KOPT-K1 (cell line): ENCODE measurements around the gene OR6J1.
"Not testable (repeated sequence)": the region's sequence is repeated elsewhere in the genome, so short reads cannot be mapped to it uniquely, and the experiment has no call there.

Experiments
- H3K27ac ChIP-seq: fragments of 200-600 bp; sonication (generic); 2 replicates; pipeline ENCODE4 v1.5.1; 2016; ENCODE audit warnings: antibody characterized with exemption, mild to moderate bottlenecking, low read depth, low read length; ENCODE audit not compliant: poor library complexity, severe bottlenecking
- H3K36me3 ChIP-seq: fragments of 200-600 bp; sonication (generic); 2 replicates; pipeline ENCODE4 v1.5.1; 2017; ENCODE audit warnings: antibody characterized with exemption, mild to moderate bottlenecking, low read length, moderate library complexity; ENCODE audit not compliant: insufficient read depth
- H3K9me3 ChIP-seq: fragments of 200-600 bp; sonication (generic); 2 replicates; pipeline ENCODE4 v1.5.1; 2017; ENCODE audit warnings: antibody characterized with exemption, low read length, mild to moderate bottlenecking; ENCODE audit not compliant: insufficient read depth, poor library complexity, severe bottlenecking

Gene OR6J1

GRCh38 chr14:22644305-22644635, at the start of gene OR6J1:
TSS of gene OR6J1 (minus strand) at chr14:22644352. CDS start at chr14:22634811, 9,541 bp downstream.
- no peaks in the 10 kb centered on the region for H3K9me3 ChIP-seq
- H3K36me3 ChIP-seq, result no peaks in the 10 kb centered on the region
- H3K27ac ChIP-seq, result no peak within 1 kb of the TSS

DNA sequence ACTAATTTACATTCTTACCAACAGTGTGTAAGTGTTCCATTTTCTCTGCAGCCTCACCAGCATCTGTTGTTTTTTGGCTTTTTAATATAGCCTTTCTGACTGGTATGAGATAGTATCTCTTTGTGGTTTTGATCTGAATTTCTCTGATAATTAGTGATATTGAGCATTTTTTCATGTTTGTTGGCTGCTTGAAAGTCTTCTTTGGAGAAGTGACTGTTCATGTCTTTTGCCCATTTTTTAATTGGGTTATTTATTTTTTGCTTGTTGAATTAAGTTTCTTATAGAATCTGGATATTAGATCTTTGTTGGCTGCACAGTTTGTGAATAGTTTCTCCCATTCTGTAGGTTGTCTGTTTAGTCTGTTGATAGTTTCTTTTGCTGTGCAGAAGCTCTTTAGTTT, 48.0 kb upstream of the OR6J1 start:
- Histone ChIP-seq H3K36me3 (no peaks in the 10 kb centered on the region), H3K27ac (no peak overlapping the region), H3K9me3 (peaks cover 28% of the 10 kb centered on the region)

DNA sequence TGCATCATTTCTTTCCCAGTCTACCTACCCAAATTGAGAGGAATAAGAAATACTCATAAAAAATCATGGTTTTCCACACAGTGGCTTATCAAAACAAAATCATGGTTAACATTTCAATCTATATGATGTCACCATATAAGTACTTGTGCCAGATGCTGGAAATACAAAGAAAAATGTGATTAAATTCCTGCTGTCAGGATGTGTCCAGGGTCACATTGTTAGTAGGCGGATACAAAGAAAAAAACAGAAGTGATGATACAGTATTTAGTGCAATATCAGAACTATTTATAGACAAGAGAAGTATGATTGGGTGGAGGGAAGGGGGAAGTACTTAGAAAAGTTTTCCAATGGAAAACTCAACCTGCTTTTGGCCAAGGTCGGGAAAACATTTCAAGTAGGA, 47.0 kb upstream of the OR6J1 start:
- Histone ChIP-seq H3K27ac (no peak overlapping the region), H3K9me3 (peaks cover 34% of the 10 kb centered on the region), H3K36me3 (no peaks in the 10 kb centered on the region)

DNA sequence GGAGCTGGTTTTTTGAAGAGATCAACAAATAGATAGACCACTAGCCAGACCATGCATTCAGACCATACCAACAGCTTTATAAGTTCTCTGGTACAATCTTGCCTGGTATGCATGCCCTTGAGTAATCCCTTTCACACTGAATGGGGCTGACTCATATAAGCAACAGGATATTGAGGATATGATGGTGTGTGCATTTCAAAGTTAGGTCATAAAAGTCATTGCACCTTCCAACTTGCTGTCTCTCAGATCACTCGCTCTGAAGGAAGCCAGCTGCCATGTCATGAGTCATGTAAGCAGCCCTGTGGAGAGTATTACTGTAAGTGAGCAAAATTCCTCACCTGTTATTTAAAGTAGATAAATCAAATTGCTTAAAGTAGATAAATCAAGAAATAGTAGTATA, 45.0 kb upstream of the OR6J1 start:
- Histone ChIP-seq H3K27ac (no peak overlapping the region), H3K36me3 (no peaks in the 10 kb centered on the region), H3K9me3 (peaks cover 34% of the 10 kb centered on the region)

DNA sequence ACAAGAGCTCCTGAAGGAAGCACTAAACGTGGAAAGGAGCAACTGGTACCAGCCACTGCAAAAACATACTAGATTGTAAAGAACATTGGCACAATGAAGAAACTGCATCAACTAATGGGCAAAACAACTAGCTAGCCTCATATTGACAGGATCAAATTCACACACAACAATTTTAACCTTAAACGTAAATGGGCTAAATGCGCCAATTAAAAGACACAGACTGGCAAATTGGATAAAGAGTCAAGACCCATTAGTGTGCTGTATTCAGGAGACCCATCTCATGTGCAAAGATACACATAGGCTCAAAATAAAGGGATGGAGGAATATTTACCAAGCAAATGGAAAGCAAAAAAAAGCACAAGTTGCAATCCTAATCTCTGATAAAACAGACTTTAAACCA, 43.8 kb upstream of the OR6J1 start:
- not testable (repeated sequence) for H3K36me3 ChIP-seq, H3K27ac ChIP-seq
- H3K9me3 ChIP-seq, result peaks cover 29% of the 10 kb centered on the region

GRCh38 chr14:22686176-22686611, 42.0 kb upstream of the OR6J1 start:
- not testable (repeated sequence) for H3K27ac ChIP-seq, H3K36me3 ChIP-seq
- H3K9me3 ChIP-seq, result peaks cover 11% of the 10 kb centered on the region

DNA sequence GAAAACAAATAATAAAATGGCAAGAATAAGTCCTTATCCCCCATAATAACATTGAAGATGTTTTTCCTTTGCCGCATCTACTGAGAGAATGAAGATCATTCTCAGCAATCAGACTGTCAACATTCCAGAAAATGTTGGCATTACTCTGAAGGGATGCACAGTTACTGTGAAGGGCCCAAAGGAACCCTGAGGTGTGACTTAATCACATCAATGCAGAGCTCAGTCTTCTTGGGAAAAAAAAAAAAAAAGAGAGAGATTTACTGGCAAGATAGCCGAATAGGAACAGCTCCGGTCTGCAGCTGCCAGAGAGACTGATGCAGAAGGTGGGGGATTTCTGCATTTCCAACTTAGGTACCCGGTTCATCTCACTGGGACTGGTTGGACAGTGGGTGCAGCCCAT, 41.3 kb upstream of the OR6J1 start:
- H3K27ac ChIP-seq, result no peak overlapping the region
- H3K36me3 ChIP-seq, result no peaks in the 10 kb centered on the region
- peaks cover 6% of the 10 kb centered on the region for H3K9me3 ChIP-seq

- not testable (repeated sequence) for H3K9me3 ChIP-seq, H3K36me3 ChIP-seq, H3K27ac ChIP-seq
Observed at GRCh38 chr14:22683428-22683827, 39.3 kb upstream of the OR6J1 start.

GRCh38 chr14:22678221-22678620, 34.1 kb upstream of the OR6J1 start:
- Histone ChIP-seq H3K36me3 (no peaks in the 10 kb centered on the region), H3K9me3 (peaks cover 4% of the 10 kb centered on the region), H3K27ac (no peak overlapping the region)

DNA sequence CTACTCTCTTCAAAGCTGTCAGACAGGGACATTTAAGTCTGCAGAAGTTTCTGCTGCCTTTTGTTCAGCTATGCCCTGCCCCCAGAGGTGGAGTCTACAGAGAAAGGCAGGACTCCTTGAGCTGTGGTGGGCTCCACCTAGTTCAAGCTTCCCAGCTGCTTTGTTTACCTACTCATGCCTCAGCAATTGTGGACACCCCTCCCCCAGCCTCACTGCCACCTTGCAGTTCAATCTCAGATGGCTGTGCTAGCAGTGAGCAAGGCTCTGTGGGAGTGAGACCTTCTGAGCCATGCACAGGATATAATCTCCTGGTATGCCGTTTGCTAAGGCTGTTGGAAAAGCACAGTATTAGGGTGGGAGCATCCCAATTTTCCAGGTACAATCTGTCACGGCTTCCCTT, 33.4 kb upstream of the OR6J1 start:
- H3K9me3 ChIP-seq, H3K36me3 ChIP-seq, H3K27ac ChIP-seq: not testable (repeated sequence)

- no peak overlapping the region for H3K27ac ChIP-seq
- peaks cover 5% of the 10 kb centered on the region for H3K9me3 ChIP-seq
- H3K36me3 ChIP-seq, result no peaks in the 10 kb centered on the region
Observed at GRCh38 chr14:22671622-22672021, 27.5 kb upstream of the OR6J1 start.

GRCh38 chr14:22668863-22669262, 24.7 kb upstream of the OR6J1 start:
- peaks cover 5% of the 10 kb centered on the region for H3K9me3 ChIP-seq
- no peaks in the 10 kb centered on the region for H3K36me3 ChIP-seq
- no peak overlapping the region for H3K27ac ChIP-seq

DNA sequence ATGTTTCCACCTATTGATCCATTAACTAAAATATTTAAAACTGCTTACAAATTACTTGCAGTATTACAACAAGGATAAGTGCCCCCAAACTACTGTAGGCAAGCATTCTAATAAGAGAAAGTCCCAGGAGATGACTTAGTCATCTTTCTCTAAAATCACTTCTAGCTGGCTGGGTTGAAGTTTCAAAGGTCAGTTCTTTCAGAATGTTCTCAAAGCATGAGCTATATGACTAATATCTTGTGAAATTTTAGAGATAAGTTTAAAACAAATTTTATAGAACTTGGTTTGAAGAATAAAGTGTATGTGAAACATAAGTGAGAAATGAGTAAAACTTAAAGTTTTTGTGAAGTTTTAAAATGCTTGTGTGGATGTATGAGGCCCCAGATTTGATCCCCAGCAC, 24.3 kb upstream of the OR6J1 start:
- H3K9me3 ChIP-seq, result peaks cover 5% of the 10 kb centered on the region
- no peaks in the 10 kb centered on the region for H3K36me3 ChIP-seq
- no peak overlapping the region for H3K27ac ChIP-seq

GRCh38 chr14:22667881-22668280, 23.7 kb upstream of the OR6J1 start:
- peaks cover 5% of the 10 kb centered on the region for H3K9me3 ChIP-seq
- no peaks in the 10 kb centered on the region for H3K36me3 ChIP-seq
- H3K27ac ChIP-seq, result no peak overlapping the region

DNA sequence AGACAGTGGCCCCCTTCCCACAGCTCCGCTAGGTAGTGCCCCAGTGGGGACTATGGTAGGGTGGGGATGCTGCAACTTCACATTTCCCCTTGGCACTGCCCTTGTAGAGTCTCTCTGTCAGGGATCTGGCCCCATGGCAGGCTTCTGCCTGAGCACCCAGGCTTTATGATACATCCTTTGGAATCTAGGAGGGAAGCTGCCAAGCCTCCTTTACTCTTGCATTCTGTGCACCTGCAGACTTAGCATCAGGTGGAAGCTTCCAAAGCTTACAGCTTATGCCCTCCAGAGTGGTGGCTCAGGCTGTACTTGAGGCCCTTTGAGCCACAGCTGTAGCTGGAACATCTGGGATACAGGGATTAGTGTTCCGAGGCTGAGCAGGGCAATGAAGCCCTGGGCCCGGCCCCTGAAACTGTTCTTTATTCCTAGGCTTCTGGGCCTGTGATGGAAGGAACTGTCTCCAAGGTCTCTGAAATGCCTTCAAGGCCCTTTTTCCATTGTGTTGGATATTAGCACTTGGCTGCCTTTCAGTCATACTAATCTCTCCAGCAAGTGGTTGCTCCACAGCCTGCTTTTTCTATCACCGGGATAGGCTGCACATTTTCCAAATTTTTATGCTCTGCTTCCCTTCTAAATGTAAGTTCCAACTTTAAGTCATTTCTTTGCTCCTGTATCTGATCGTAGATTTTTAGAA, 22.2 kb upstream of the OR6J1 start:
- Histone ChIP-seq H3K9me3 (peaks cover 5% of the 10 kb centered on the region), H3K27ac (no peak overlapping the region), H3K36me3 (no peaks in the 10 kb centered on the region)

DNA sequence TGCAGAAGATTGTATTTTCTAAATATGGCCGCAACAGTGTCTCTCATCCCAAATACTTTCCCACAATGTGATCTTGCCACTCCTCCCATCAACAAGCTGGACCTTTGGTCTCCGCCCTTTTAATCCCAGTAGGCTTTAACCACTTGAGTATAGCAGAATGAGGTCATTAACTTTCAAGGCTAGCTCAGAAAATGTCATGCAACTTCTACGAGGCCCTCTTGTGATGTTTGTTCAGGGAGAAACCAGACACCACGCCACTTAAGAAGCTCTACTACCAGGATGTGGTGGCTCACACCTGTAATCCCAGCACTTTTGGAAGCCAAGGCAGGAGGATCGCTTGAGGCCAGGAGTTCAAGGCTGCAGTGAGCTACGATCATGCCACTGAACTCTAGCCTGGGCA, 20.1 kb upstream of the OR6J1 start:
- Histone ChIP-seq H3K9me3 (peaks cover 5% of the 10 kb centered on the region), H3K27ac (no peak overlapping the region), H3K36me3 (no peaks in the 10 kb centered on the region)
